WI38 (cell line): ENCODE results near the gene TEAD1.
"Not testable (repeated sequence)": the region's sequence is repeated elsewhere in the genome, so short reads cannot be mapped to it uniquely, and the experiment has no call there.

Experiments
- H3K4me3 ChIP-seq: 2 replicates; pipeline ENCODE4 v1.5.1; 2011; ENCODE audit warnings: low read depth, mild to moderate bottlenecking, control low read depth, low read length
- TF ChIP-seq, protein P1 (sequence below): IDR thresholded peaks from 2 replicates; pipeline ENCODE4 v1.5.1; 2012; ENCODE audit warnings: low read depth, mild to moderate bottlenecking, control low read depth, low read length

TEAD1 gene

GRCh38 chr11:12871241-12871640, 197.0 kb downstream of the TEAD1 start:
- TF ChIP-seq, protein P1, sequence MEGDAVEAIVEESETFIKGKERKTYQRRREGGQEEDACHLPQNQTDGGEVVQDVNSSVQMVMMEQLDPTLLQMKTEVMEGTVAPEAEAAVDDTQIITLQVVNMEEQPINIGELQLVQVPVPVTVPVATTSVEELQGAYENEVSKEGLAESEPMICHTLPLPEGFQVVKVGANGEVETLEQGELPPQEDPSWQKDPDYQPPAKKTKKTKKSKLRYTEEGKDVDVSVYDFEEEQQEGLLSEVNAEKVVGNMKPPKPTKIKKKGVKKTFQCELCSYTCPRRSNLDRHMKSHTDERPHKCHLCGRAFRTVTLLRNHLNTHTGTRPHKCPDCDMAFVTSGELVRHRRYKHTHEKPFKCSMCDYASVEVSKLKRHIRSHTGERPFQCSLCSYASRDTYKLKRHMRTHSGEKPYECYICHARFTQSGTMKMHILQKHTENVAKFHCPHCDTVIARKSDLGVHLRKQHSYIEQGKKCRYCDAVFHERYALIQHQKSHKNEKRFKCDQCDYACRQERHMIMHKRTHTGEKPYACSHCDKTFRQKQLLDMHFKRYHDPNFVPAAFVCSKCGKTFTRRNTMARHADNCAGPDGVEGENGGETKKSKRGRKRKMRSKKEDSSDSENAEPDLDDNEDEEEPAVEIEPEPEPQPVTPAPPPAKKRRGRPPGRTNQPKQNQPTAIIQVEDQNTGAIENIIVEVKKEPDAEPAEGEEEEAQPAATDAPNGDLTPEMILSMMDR, result no peak
- H3K4me3 ChIP-seq, result no peak overlapping the region

DNA sequence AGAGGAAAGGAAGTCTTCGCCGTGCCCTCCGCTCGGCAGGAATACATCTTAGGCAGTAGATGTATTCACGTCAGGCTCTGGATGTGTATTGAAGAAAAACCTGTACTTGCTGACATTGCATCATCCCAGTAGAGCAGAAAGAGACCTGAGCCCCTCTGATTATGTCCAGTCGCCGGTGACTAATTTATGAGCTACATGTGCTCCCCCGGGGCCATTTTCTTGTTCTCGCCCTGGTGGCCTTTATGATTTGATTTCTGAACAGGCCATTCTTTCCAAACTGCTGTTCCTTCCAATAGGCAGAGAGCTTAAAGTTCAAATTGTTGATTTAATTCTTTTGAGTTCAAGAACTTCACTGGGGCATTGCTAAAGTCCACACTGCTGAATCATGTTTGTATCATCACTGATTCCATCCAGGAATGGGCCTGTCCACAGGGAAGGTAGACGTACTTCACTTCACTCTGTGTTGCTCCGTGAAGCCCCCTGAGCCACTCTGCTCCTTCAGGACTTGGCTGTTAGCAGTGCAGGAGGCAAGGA, 197.6 kb downstream of the TEAD1 start:
- H3K4me3 ChIP-seq, result no peak overlapping the region
- TF ChIP-seq, protein P1, result no peak

DNA sequence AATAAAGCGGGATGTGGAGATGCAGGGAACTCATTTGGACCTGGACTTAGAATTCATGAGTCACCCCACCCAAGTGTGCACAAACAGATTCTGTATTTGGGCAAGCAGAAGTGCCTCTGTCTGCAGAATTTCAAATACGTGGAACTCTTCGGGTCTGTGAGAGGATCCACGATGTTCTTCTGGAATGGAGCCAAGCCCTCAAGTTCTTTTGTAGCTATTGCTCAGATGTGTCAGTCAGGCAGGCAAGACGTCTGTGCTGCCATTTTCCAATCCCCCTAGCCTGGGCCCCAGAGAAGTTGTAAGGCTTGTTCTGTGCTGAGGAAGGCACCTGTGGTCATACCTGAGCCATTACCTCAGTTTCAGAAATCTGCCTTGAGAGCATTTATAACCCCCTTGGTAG, 202.1 kb downstream of the TEAD1 start:
- TF ChIP-seq, protein P1, result no peak
- no peak overlapping the region for H3K4me3 ChIP-seq

GRCh38 chr11:12876988-12877387, 202.8 kb downstream of the TEAD1 start:
- no peak overlapping the region for H3K4me3 ChIP-seq
- TF ChIP-seq, protein P1, result no peak

DNA sequence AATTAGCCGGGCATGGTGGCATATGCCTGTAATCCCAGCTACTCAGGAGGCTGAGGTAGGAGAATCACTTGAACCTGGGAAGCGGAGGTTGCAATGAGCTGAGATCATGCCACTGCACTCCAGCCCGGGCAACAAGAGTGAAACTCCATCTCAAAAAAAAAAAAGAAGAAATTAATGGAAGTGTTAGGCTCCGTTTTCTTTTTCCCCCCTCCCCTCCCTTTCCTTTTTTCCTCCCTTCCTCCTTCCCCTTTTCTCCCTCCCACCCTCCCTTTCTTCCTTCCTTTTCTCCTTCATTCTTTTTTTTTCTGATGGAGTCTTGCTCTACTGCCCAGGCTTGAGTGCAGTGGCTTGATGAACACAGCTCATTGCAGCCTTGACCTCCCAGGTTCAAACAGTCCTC, 203.3 kb downstream of the TEAD1 start:
- not testable (repeated sequence) for H3K4me3 ChIP-seq

DNA sequence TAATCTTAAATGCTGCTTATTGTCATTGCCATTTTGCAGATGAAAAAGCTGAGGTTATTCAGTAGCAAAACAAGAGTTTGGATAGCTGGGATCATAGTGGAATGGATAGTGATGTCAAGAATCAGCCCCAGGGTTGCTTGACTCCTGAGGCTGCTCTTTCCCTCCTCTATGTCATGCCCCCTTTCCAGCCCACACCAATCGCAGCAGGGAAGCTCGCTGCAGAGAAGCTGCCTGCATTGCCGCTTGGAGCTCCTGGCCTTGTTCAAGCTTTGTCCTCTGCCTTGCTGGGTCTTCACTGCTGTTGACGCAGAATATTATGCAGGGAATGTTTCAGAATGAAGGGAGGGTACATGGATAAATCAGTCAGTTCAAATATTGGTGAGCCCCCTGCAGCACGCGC, 206.1 kb downstream of the TEAD1 start:
- H3K4me3 ChIP-seq, result no peak overlapping the region
- TF ChIP-seq, protein P1, result no peak

GRCh38 chr11:12882670-12883069, 208.4 kb downstream of the TEAD1 start:
- TF ChIP-seq, protein P1, result no peak
- no peak overlapping the region for H3K4me3 ChIP-seq

GRCh38 chr11:12884751-12885318, 210.6 kb downstream of the TEAD1 start:
- H3K4me3 ChIP-seq, result no peak overlapping the region
- TF ChIP-seq, protein P1, result no peak
